Stimulated activated naive CD8-positive, alpha-beta T cell treated with anti-CD3 and anti-CD28 coated beads, Interleukin-15, amount 100 ng/mL, for 72 hours (primary cell): ENCODE results near the gene LCNL1.
"Not testable (repeated sequence)": the region's sequence is repeated elsewhere in the genome, so short reads cannot be mapped to it uniquely, and the experiment has no call there.

ENCODE experiments used
- ATAC-seq: fragments of 150-1000 bp; cut with Tn5 transposase; 2 replicates; pipeline ENCODE4 v1.10.0; 2021; ENCODE audit warnings: mild to moderate bottlenecking, moderate library complexity
- DNase-seq, 2 donors: peaks; one replicate each; pipeline ENCODE4 v3.0.0; 2021 to 2022
- H3K27ac Mint-ChIP-seq, 2 donors: one replicate each; pipeline ENCODE4 v1.8.0; 2022; ENCODE audit warnings: mild to moderate bottlenecking in 2 of 2, mixed read lengths in 2 of 2, moderate library complexity in 2 of 2
- H3K27me3 Mint-ChIP-seq: one replicate; pipeline ENCODE4 v1.8.0; 2022; ENCODE audit warnings: mixed read lengths
- H3K4me1 Mint-ChIP-seq: one replicate; pipeline ENCODE4 v1.8.0; 2022; ENCODE audit warnings: mild to moderate bottlenecking, mixed read lengths
- H3K4me3 Mint-ChIP-seq, 2 donors: one replicate each; pipeline ENCODE4 v1.8.0; 2022; ENCODE audit warnings: mild to moderate bottlenecking in 2 of 2, mixed read lengths in 2 of 2, moderate library complexity in 1 of 2
- H3K9me3 Mint-ChIP-seq, 2 donors: one replicate each; pipeline ENCODE4 v1.8.0; 2022; ENCODE audit warnings: mixed read lengths in 2 of 2

Gene LCNL1

DNA sequence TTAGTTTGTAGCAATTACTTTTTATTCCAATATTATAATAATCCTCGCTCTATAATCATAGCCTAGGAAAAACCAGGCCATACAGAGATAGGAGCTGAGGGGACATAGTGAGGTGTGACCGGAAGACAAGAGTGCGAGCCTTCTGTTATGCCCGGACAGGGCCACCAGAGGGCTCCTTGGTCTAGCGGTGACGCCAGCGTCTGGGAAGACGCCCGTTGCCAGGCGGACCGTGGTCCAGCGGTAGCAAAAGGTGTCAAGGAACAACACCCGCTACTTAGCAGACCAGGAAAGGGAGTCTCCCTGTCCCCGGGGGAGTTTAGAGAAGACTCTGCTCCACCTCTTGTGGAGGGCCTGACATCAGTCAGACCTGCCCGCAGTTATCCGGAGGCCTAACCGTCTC lies 21.5 kb downstream of the LCNL1 start:
- H3K27me3 Mint-ChIP-seq, DNase-seq, H3K9me3 Mint-ChIP-seq, ATAC-seq, H3K4me3 Mint-ChIP-seq: not testable (repeated sequence)
- H3K27ac Mint-ChIP-seq = peak overlapping the region in 1 of 2 donors; percentile 74
- H3K4me1 Mint-ChIP-seq = peaks cover 39% of the 10 kb centered on the region

DNA sequence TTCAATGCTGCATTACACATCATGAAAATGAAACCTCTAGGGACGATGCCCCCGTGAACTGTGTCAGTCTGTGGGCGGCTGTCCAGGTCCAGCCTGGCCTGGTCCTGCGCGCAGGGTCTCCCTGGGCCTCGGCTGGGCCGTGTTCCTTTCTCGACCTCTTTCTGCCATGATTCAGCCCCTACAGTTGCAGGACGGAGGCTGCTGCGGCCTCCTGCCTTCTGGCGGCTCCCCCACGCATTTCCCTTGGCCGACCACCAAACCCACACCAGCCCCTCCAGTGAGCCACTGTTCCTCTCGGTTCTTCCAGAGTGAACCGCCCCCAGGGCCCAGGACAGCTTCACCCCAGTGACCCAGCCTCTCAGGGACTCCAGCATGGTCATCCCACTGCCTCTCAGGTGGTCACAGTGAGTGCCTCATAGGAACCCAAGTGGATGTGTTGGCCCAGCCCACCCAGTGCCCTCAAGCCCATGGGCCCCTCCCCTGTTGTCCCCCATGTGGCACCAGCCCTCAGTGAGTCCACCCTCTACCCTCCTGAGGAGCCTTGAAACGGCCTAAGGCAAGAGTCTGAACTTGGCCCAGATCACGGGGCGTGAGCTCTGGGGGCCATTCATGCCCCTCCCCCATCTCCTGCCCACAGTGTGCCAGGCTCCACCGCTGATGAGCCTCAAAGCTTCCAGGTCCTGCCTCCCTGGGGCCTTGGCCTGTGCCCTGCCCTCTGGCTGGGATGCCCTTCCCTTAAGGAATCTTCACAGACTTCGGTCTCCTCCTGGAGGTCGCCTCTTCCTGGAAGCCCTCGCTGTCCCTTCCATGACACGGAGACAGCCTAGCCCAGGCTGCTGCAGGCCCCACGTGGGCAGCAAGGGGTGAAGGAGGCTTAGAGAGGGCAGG lies 23.6 kb downstream of the LCNL1 start:
- Mint-ChIP-seq H3K27me3 (peaks cover 9% of the 10 kb centered on the region), H3K4me1 (peaks cover 22% of the 10 kb centered on the region), H3K9me3 (no peaks in the 10 kb centered on the region), H3K27ac (peak overlapping the region in 1 of 2 donors; percentile 90), H3K4me3 (peak overlapping the region in 1 of 2 donors; percentile 39)
- no peak for DNase-seq
- ATAC-seq = peak; percentile 43

DNA sequence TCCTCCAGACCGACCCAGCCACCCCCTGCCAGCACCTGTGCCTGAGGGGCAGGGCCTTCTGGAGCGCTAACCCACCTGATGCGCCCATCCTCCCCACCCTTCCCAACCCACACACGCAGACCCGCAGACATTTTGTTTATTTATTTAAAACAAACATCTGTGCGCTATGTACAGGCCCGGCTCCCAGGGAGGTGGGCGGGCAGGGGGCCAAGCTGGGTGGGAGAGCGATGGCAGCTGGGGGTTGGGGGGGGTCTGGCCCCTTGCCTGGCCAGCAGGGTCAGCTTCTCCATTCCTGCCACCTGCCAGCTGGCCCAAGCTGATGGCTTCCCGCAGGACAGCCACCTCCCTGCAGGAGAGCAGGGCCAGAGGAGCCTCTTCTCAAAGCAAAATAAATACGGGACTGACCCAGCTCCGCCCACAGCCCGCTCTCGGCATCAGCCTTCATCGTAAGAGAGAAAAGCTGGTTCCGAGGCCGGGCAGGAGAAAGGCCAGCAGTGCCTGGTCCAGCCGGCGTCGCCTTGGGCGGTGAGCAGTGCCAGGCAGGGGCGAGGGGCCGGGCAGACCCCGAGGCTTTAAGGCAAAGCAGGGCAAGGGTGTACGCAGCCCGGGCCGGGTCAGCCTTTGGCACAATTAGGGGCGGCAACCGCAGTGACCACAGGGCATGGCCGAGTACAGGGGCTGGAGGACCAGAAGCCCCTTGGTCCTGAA lies 24.5 kb downstream of the LCNL1 start:
- Mint-ChIP-seq H3K27me3 (peaks cover 7% of the 10 kb centered on the region), H3K9me3 (no peaks in the 10 kb centered on the region), H3K27ac (no peak overlapping the region), H3K4me1 (peaks cover 22% of the 10 kb centered on the region), H3K4me3 (no peak overlapping the region)
- no peak for DNase-seq
- ATAC-seq = no peak

DNA sequence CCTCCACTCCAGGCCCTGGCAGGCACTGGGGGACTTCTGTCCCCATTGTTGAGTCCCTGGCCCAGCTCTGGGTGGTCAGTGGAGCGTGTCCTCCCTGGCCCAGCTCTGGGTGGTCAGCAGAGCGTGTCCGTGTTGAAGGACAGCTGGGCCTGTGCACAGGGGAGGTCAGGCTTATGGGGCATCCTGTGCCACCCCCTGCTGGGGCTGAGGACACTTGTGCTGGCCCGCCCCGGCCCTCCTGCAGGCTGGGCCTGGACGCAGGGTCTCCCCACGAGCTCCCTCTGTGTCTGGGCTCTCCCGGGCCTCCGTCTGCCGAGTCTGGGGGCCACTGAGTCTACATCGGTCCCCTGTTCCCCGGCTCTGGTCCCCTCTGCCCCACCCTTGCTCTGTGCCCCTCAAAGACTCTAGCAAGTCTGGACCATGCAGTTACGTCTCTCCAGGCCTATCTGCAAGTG lies 25.1 kb downstream of the LCNL1 start:
- Mint-ChIP-seq H3K9me3 (no peaks in the 10 kb centered on the region), H3K27me3 (peaks cover 2% of the 10 kb centered on the region), H3K4me3 (no peak overlapping the region), H3K27ac (peak overlapping the region in 1 of 2 donors; percentile 63), H3K4me1 (peaks cover 22% of the 10 kb centered on the region)
- DNase-seq (no peak), ATAC-seq (no peak)

DNA sequence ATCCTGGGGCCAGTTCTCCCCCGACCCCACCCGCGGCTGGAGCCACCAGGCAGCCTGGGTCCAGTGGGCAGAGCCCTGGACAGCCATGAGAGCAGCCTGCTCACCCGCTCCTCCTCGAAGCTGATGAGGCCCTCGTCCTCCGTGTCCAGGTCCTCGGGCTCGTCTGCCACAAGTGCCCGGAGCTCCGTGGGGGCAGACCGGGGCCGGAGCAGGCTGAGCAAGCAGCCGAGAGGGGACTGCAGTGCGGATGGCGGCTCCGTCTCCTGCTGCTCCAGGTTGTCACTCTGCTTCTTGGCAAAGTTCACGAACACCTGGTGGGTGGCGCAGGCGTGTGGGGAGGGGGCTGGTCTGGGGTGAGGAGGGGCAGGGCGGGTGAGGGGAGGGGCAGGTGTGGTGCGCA lies 25.5 kb downstream of the LCNL1 start:
- no peak overlapping the region for H3K27ac Mint-ChIP-seq

DNA sequence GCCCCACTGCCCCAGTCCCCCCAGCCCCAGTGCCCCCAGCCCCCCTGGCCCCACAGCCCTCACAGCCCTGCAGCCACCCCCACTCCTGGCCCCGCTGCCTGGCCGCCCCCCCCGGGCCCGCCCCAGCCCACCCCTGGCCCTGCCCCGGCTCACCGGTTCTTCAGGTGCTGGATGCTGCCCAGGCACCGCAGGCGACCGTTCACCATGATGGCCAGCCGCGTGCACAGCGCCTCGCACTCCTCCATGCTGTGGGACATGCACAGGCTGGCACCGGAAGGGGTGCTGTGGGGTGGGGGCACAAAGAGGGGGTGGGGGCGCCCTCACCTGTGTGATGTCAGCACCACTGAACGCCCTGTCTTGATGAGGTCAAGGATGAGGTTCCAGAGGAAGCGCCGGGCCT lies 26.4 kb downstream of the LCNL1 start:
- Mint-ChIP-seq H3K4me1 (peaks cover 22% of the 10 kb centered on the region), H3K27ac (no peak overlapping the region), H3K4me3 (no peak overlapping the region), H3K9me3 (no peaks in the 10 kb centered on the region), H3K27me3 (no peaks in the 10 kb centered on the region)
- no peak for DNase-seq
- peak; percentile 9 for ATAC-seq

More for the DNA sequence above, 25.5 kb downstream of the LCNL1 start:
- DNase-seq (no peak), ATAC-seq (no peak)
- H3K27me3 Mint-ChIP-seq = no peaks in the 10 kb centered on the region
- no peak overlapping the region for H3K4me3 Mint-ChIP-seq
- no peaks in the 10 kb centered on the region for H3K9me3 Mint-ChIP-seq
- H3K4me1 Mint-ChIP-seq = peaks cover 22% of the 10 kb centered on the region

DNA sequence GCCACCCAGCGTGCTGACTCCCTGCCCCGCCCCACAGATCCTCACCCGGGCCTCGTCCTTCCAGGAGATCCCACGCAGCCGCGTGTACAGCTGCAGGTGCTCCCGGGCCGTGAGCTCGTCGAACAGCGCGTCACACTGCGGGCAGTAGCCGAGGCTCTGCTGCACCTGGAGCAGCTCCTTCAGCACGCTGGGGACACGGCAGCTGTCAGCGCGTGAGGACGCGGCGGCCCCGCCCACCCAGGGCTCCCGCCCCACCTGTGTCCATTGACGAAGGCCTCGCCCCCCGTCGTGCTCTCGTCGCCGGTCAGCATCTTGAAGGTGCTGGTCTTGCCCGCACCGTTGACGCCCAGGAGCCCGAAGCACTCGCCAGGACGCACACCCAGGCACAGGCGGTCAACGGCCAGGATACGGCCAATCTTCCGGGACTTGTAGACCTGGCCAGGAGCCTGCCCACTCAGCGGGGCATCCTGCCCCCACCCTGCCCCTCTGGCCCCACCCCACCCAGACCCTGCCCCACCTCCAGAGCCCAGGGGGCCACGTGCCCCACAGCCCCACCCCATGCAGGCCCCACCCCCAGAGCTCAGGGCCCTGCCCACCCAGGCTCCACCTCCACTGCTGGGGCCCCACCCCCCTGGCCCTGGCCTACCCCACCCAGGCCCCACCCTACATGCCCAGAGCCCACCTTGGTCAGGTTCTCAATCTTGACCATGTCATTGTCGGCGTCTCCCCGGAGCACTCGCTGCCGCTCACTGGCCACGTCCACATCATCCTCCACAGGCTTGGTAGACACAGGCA lies 27.3 kb downstream of the LCNL1 start:
- ATAC-seq (no peak), DNase-seq (no peak)
- Mint-ChIP-seq H3K4me1 (peaks cover 13% of the 10 kb centered on the region), H3K9me3 (no peaks in the 10 kb centered on the region), H3K27ac (no peak overlapping the region), H3K4me3 (no peak overlapping the region), H3K27me3 (no peaks in the 10 kb centered on the region)

DNA sequence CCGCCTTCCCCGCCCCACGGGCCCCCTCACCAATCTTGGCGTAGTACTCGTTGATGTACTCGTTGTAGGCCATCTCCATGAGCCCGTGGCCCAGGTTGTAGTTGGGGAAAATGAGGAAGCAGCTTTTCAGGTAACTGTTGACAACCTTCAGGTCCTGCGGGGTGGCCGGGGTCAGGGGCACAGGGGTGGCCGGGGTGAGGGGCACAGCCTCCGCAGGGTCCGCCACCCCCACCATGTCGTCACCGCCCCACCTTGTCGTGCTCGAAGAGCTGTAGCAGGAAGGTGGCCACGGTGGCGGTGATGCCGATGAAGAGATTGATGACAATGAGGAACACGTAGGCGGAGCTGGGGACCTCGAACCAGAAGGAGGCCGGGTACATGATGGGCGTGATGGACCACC lies 28.4 kb downstream of the LCNL1 start:
- Mint-ChIP-seq H3K27me3 (no peaks in the 10 kb centered on the region), H3K9me3 (no peaks in the 10 kb centered on the region), H3K27ac (no peak overlapping the region), H3K4me3 (no peak overlapping the region), H3K4me1 (peaks cover 7% of the 10 kb centered on the region)
- ATAC-seq (no peak), DNase-seq (no peak)

DNA sequence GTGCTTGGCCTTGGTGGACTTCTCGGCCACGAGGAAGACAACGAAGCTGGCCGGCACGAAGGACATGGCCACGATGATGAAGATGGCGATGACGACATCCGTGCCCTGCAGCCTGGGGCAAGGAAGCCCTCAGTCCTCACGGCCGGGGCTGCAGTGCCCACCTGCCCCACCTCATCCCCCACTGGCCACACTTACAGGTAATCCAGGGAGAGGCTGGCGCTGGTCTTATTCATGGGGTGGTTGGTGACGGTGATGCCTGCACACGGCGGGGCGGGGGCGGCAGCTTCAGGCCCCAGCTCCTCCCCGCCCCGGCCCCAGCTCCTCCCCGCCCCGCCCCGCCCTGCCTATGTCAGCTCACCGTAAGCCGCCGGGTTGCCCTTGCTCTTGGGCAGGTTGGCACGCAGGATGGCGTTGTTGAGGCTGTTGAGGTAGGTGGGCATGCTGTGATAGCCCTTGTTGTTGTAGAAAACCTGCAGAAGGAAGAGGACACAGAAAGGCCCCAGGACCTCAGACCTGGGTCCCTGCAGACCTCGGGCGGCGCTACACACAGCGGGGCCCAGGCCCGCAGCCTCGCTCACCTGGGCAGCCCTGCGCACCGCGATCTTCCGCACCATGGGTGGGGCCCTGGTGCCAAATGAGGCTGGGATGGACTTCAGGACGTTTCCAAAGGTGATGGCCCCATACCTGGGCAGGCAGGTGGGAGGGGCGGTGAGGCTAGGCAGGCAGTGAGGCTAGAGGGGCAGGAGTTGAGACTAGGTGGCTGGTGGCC lies 29.3 kb downstream of the LCNL1 start:
- H3K27me3 Mint-ChIP-seq = no peaks in the 10 kb centered on the region
- no peak overlapping the region for H3K27ac Mint-ChIP-seq
- H3K4me3 Mint-ChIP-seq = no peak overlapping the region
- DNase-seq (no peak), ATAC-seq (no peak)
- H3K9me3 Mint-ChIP-seq = no peaks in the 10 kb centered on the region
- no peaks in the 10 kb centered on the region for H3K4me1 Mint-ChIP-seq

DNA sequence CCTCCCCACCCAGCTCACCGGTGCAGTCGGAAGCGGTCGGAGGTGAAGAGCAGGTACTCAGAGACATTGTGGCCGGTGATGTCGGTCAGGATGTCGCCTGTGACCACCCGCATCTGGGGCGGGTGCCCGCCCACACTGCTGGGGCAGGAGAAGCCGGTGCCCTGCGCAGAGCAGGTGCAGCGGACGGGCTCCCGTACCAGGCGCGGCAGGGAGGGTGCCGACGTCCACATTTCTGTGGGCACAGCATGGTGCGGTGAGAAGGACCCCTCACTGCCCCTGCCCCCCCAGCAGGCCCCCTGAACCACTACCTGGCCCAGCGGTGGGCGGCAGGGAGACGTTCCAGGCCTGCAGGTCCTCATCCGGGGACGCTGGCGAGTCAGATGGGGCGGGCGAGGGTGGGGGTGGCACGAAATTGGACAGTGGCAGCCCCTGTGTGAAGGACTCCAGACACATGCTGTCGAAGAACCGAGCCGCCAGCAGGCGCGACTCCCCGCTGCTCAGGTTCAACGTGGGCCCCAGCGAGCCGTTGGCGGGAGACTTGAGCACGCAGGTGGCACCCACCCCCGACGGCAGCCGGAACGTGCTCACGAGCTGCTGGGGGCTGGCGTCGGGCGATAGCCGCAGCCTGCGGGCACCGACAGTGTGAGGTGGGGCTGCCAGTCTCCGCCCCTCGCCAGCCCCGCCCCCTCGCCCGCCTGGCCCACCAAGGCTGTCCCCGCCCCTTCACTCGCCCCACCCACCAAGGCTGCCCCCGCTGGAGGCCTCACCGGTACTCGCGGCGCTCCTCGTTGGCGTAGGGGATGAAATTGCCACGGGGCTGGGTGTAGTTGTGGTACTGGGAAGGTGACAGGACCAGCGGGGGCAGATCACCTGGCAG lies 30.1 kb downstream of the LCNL1 start:
- DNase-seq (no peak), ATAC-seq (no peak)
- H3K4me1 Mint-ChIP-seq = no peaks in the 10 kb centered on the region
- H3K27me3 Mint-ChIP-seq = no peaks in the 10 kb centered on the region
- no peak overlapping the region for H3K4me3 Mint-ChIP-seq
- H3K27ac Mint-ChIP-seq = no peak overlapping the region
- no peaks in the 10 kb centered on the region for H3K9me3 Mint-ChIP-seq

DNA sequence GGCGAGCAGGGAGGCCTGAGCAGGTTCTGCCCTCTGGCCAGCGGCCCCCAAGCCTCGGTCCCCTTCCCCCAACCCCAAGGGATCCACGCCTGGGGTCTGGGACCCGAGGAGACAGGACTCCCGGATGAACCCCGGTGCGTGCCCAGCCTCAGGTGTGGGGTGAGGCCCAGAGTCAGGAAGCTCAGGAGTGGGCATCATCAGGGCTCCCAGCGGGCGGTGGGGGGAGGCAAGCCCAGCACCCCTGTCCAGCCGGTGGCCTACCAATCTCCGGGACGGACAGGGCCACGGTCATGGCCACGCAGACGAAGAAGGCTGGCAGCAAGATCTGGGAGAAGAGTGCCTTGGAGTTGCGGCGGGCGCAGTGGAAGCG lies 30.8 kb downstream of the LCNL1 start:
- H3K27ac Mint-ChIP-seq = no peak overlapping the region
- DNase-seq (no peak), ATAC-seq (no peak)
- no peak overlapping the region for H3K4me3 Mint-ChIP-seq
- no peaks in the 10 kb centered on the region for H3K27me3 Mint-ChIP-seq
- no peaks in the 10 kb centered on the region for H3K9me3 Mint-ChIP-seq
- peaks cover 2% of the 10 kb centered on the region for H3K4me1 Mint-ChIP-seq

DNA sequence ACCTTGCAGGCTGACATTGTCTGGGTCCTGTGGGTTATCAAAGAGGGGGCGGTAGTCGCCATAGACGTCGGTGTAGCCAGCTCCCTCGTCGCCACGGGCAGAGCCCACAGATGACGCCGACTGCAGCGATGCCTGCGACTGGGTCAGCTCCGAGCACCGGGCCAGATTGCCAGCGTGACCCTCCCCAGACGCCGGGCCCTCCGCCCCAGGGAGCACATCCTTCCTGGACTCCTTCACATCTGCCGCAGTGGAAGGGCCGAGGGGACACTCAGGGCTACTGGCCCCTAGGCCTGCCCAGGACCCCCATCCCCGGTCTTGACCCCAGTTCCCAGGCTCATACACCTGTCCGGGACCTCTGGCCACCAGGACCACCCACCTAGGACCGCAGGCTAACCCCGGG lies 31.4 kb downstream of the LCNL1 start:
- DNase-seq (no peak), ATAC-seq (no peak)
- Mint-ChIP-seq H3K9me3 (no peaks in the 10 kb centered on the region), H3K27me3 (no peaks in the 10 kb centered on the region), H3K4me1 (peaks cover 8% of the 10 kb centered on the region), H3K4me3 (no peak overlapping the region), H3K27ac (no peak overlapping the region)

DNA sequence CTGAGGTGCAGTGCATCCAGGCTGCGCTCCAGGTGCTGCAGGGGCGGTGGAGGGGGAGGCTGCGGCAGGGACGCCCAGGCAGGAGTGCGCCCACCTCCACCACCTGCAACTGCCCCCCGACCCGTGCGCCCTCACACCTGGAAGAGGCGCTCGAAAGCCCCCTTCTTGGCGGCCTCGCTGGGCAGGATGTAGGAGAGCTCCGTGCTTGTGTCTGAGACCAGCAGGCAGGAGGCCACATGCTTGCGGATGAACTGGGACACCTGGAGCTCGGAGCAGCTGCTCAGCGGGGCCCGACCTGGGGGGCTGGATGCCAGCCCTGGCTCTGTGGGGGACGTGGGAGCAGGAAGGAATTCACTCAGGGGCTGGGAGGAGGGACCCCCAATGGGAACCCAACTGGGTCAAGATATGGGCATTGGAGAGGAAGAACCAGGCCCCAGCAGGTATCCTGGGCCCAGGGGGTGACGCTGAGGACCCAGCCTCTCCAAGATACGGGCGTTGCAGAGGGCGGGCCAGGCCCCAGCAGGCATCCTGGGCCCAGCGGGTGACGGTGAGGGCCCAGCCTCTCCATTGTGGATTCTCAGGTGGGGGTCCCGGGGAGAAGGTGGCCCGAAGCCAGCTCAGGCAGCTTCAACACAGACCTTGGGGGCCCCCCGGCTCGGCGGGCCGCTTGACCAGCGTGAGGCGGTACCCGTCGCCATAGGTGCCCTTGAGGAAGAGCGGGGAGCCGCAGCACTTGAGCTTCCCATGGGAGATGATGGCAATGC lies 32.2 kb downstream of the LCNL1 start:
- no peak for DNase-seq
- no peak overlapping the region for H3K4me3 Mint-ChIP-seq
- H3K9me3 Mint-ChIP-seq = no peaks in the 10 kb centered on the region
- no peak for ATAC-seq
- peak overlapping the region in 1 of 2 donors; percentile 54 for H3K27ac Mint-ChIP-seq
- peaks cover 8% of the 10 kb centered on the region for H3K4me1 Mint-ChIP-seq
- H3K27me3 Mint-ChIP-seq = no peaks in the 10 kb centered on the region

DNA sequence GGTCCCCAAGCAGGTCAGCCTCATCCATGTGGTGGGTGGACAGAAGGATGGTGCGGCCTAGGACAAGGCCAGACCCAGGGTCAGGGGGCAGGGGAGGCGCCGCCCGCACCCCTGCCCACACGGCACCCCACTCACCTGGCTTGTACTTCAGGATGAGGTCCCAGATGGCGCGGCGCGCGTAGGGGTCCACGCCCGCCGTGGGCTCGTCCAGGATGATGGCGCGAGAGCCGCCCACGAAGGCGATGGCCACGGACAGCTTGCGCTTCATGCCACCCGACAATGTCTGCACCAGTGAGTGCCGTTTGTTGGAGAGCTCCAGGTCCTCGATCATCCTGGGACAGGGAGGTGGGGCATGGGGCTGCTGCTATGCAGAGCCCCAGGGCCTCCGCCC lies 32.7 kb downstream of the LCNL1 start:
- H3K4me3 Mint-ChIP-seq = no peak overlapping the region
- H3K27me3 Mint-ChIP-seq = no peaks in the 10 kb centered on the region
- H3K4me1 Mint-ChIP-seq = peaks cover 8% of the 10 kb centered on the region
- no peak for ATAC-seq
- no peak overlapping the region for H3K27ac Mint-ChIP-seq
- H3K9me3 Mint-ChIP-seq = no peaks in the 10 kb centered on the region
- no peak for DNase-seq
